LNCAP (cell line): ENCODE data around the gene RPS13.

Experiments used
- TF ChIP-seq, protein P1 (sequence below): fragments of 450-650 bp; IDR thresholded peaks from 2 replicates; pipeline ENCODE4 v1.5.1; 2017; ENCODE audit warnings: mild to moderate bottlenecking

Gene RPS13

GRCh38 chr11:17063171-17064002 lies 14.1 kb downstream of the RPS13 start:
- TF ChIP-seq, protein P1, sequence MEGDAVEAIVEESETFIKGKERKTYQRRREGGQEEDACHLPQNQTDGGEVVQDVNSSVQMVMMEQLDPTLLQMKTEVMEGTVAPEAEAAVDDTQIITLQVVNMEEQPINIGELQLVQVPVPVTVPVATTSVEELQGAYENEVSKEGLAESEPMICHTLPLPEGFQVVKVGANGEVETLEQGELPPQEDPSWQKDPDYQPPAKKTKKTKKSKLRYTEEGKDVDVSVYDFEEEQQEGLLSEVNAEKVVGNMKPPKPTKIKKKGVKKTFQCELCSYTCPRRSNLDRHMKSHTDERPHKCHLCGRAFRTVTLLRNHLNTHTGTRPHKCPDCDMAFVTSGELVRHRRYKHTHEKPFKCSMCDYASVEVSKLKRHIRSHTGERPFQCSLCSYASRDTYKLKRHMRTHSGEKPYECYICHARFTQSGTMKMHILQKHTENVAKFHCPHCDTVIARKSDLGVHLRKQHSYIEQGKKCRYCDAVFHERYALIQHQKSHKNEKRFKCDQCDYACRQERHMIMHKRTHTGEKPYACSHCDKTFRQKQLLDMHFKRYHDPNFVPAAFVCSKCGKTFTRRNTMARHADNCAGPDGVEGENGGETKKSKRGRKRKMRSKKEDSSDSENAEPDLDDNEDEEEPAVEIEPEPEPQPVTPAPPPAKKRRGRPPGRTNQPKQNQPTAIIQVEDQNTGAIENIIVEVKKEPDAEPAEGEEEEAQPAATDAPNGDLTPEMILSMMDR: peak; percentile 87

GRCh38 chr11:17046690-17047089 lies 30.8 kb downstream of the RPS13 start:
- TF ChIP-seq, protein P1: no peak

- TF ChIP-seq, protein P1: no peak
These were observed 40.5 kb downstream of the RPS13 start for GRCh38 chr11:17036666-17037658.

DNA sequence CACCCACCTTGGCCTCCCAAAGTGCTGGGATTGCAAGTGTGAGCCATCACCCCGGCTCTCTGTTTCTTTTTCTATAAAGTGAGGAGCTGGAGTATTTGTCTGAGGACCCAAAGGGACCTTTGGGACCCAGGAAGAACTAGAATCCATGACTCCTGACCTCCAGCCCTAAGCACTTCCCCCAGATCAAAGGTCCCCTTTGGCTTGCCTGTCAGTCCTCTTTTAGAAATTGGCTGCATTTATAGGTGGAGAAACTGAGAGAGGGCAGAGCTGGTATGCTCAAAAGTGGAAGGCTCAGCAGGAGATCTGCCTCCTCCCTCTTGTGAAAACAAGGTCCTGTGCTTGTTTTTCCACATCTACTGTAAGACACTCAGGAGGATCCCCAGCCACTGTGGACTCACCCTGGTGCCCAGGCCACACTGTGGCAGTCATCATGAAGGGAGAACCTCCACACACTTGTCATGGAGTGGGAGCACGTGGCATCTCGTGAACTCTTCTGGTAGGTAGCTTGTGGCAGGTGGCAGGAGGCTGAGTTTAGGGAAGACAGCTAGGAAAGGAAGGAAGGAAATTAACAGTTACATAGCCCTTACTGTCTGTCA lies 50.9 kb downstream of the RPS13 start:
- TF ChIP-seq, protein P1: no peak

GRCh38 chr11:17024924-17025323 lies 52.5 kb downstream of the RPS13 start:
- TF ChIP-seq, protein P1: no peak
